Esophagus squamous epithelium (tissue), 5 donors: ENCODE results near the gene CCM2L. TPM values are rescaled to one million over a fixed set of nuclear protein-coding genes. Genes with fewer than 3 reads are reported as not detected.

Source experiments
- DNase-seq: peaks from one replicate; lab custom pipeline; 2025; lab: John Stamatoyannopoulos, UW
- H3K27ac ChIP-seq, 4 donors: fragments of 200-600 bp; sonication (generic); one replicate each; pipeline ENCODE4 v1.5.1; 2016 to 2019; ENCODE audit warnings: mild to moderate bottlenecking in 1 of 4
- H3K27me3 ChIP-seq, 4 donors: fragments of 200-600 bp; sonication (generic); 1 replicate in 3 of 4; 2 replicates in 1 of 4; pipeline versions ENCODE4 v1.5.1 to v1.6.0; 2017 to 2021; ENCODE audit warnings: antibody characterized with exemption in 1 of 4
- H3K36me3 ChIP-seq, 3 donors: fragments of 200-600 bp; sonication (generic); one replicate each; pipeline ENCODE4 v1.5.1; 2016 to 2019
- H3K4me1 ChIP-seq, 3 donors: fragments of 200-600 bp; sonication (generic); one replicate each; pipeline ENCODE4 v1.5.1; 2017 to 2019
- H3K4me3 ChIP-seq, 4 donors: fragments of 200-600 bp; sonication (generic); 1 replicate in 3 of 4; 2 replicates in 1 of 4; pipeline ENCODE4 v1.5.1; 2016 to 2019; ENCODE audit warnings: mild to moderate bottlenecking in 2 of 4, moderate library complexity in 1 of 4
- H3K9me3 ChIP-seq, 3 donors: fragments of 200-600 bp; sonication (generic); one replicate each; pipeline ENCODE4 v1.5.1; 2016 to 2019
- CTCF ChIP-seq, 6 experiments: fragments of 450-650 bp in 4 of 6; fragments of 200-600 bp in 2 of 6; sonication (generic) in 2 of 6; IDR thresholded peaks; one replicate each; pipeline ENCODE4 v1.5.1; 2016 to 2019; ENCODE audit warnings: antibody characterized with exemption in 6 of 6, mild to moderate bottlenecking in 4 of 6, moderate library complexity in 4 of 6
- POLR2A ChIP-seq, 4 donors: fragments of 450-650 bp; IDR thresholded peaks; one replicate each; pipeline ENCODE4 v1.6.1; 2017; ENCODE audit warnings: antibody characterized with exemption in 4 of 4, mild to moderate bottlenecking in 4 of 4, moderate library complexity in 3 of 4
- WGBS, 2 donors: methylation state at CpG; one replicate each; pipeline ENCODE4 v1.1.5; 2018; 5-methylcytosine and 5-hydroxymethylcytosine counted together
- intact Hi-C: fragments of 100-400 bp; cut with DNase I; formaldehyde crosslinking; loops from one replicate; pipeline ENCODE4 v1.15.0; 2022
- total RNA-seq, 4 donors: library from RNA; depleted of rRNA; stranded (reverse); fragments of >200 nt; gene quantifications; one replicate each; pipeline ENCODE4 v1.1.0, GENCODE V29; 2016
- donor health status: DM: yes; HTN: yes; CAD: no.

CCM2L gene
- total RNA-seq, 4 donors from 2014 or later = 0.80 to 4.8 (median 3.1) TPM

GRCh38 chr20:31987744-31988143, 22.5 kb upstream of the CCM2L start:
- intact Hi-C loops = no loop called here
- no peak for TF ChIP-seq CTCF (IDR thresholded peaks at IDR 0.05)
- no peak for TF ChIP-seq POLR2A (IDR thresholded peaks at IDR 0.05)
- no peaks in the 10 kb centered on the region for H3K36me3 ChIP-seq
- H3K27me3 ChIP-seq = peaks cover 0 to 2% (median 0%) of the 10 kb centered on the region in 4 donors
- DNase-seq = no peak
- H3K9me3 ChIP-seq = no peaks in the 10 kb centered on the region
- 38 to 50% methylated on average over 1 of the region's 1 CpG for WGBS, 2 donors
- H3K4me3 ChIP-seq = no peak overlapping the region
- no peaks in the 10 kb centered on the region for H3K4me1 ChIP-seq
- no peak overlapping the region for H3K27ac ChIP-seq

- Histone ChIP-seq H3K4me1 (no peaks in the 10 kb centered on the region), H3K27me3 (peaks cover 0 to 10% (median 0%) of the 10 kb centered on the region in 4 donors), H3K4me3 (no peak overlapping the region), H3K9me3 (no peaks in the 10 kb centered on the region), H3K27ac (no peak overlapping the region), H3K36me3 (no peaks in the 10 kb centered on the region)
- DNase-seq = no peak
- intact Hi-C loops = no loop called here
- 70 to 77% methylated on average over 2 to 4 of the region's 5 CpGs for WGBS, 2 donors
- no peak for TF ChIP-seq CTCF (IDR thresholded peaks at IDR 0.05)
- TF ChIP-seq POLR2A (IDR thresholded peaks at IDR 0.05) = no peak
Measured at GRCh38 chr20:31988430-31989015, 21.7 kb upstream of the CCM2L start.

GRCh38 chr20:31989030-31989645, 21.1 kb upstream of the CCM2L start:
- Histone ChIP-seq H3K27me3 (peaks cover 0 to 16% (median 0%) of the 10 kb centered on the region in 4 donors), H3K4me1 (no peaks in the 10 kb centered on the region), H3K36me3 (no peaks in the 10 kb centered on the region), H3K9me3 (no peaks in the 10 kb centered on the region), H3K4me3 (no peak overlapping the region), H3K27ac (no peak overlapping the region)
- no peak for TF ChIP-seq CTCF (IDR thresholded peaks at IDR 0.05)
- TF ChIP-seq POLR2A (IDR thresholded peaks at IDR 0.05) = no peak
- no peak for DNase-seq
- 64 to 71% methylated on average over 8 of the region's 8 CpGs for WGBS, 2 donors
- intact Hi-C loops = no loop called here

GRCh38 chr20:31990641-31991338, 19.4 kb upstream of the CCM2L start:
- Histone ChIP-seq H3K27me3 (peaks cover 0 to 30% (median 0%) of the 10 kb centered on the region in 4 donors), H3K36me3 (no peaks in the 10 kb centered on the region), H3K9me3 (no peaks in the 10 kb centered on the region), H3K4me1 (peaks cover 0 to 7% (median 0%) of the 10 kb centered on the region in 3 donors), H3K27ac (no peak overlapping the region), H3K4me3 (no peak overlapping the region)
- intact Hi-C loops = no loop called here
- WGBS, 2 donors = 37 to 39% methylated on average over 4 to 6 of the region's 6 CpGs
- no peak for DNase-seq
- TF ChIP-seq POLR2A (IDR thresholded peaks at IDR 0.05) (no peak), CTCF (IDR thresholded peaks at IDR 0.05) (no peak)

- intact Hi-C loops = no loop called here
- 50 to 67% methylated on average over 1 of the region's 1 CpG for WGBS, 2 donors
- DNase-seq = no peak
Measured at GRCh38 chr20:31991339-31991705, 18.9 kb upstream of the CCM2L start.

More at GRCh38 chr20:31991339-31991705, 18.9 kb upstream of the CCM2L start:
- Histone ChIP-seq H3K4me3 (no peak overlapping the region), H3K9me3 (no peaks in the 10 kb centered on the region), H3K27ac (no peak overlapping the region), H3K27me3 (peaks cover 0 to 35% (median 0%) of the 10 kb centered on the region in 4 donors), H3K36me3 (no peaks in the 10 kb centered on the region), H3K4me1 (peaks cover 0 to 7% (median 0%) of the 10 kb centered on the region in 3 donors)
- TF ChIP-seq POLR2A (IDR thresholded peaks at IDR 0.05) (no peak), CTCF (IDR thresholded peaks at IDR 0.05) (no peak)
